ENCODE data around the gene YBX2. TPM values are rescaled to one million over a fixed set of nuclear protein-coding genes. Genes with fewer than 3 reads are reported as not detected.

YBX2 gene
- total RNA-seq, 2 experiments from 2014 or later: 0.10 to 0.55 TPM

DNA sequence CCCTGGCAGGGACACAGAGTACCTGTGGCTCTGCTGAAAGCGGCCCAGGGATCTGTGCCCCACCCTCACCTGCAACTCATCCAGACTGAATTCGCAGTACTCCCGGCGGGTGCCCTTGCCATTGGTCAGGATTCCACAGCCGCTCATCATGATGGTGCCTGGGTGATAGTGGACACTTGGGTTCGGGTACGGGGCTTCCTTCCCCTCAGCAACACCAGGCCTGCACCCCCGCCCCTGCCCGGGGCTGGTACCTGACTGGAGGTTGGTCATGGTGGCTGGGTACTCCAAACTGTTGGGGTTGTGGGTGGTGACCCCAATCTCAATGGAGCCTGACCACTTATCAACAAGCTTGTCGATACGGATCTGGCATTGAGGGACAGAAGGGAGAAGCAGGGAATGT is 31.7 kb upstream of the YBX2 start:
- ChIA-PET CTCF (interaction anchor here (1.0 to 1.3 kb wide), 3 partner anchors 10 to 45 kb away, joined by 3 to 4 read pairs (median 4); partner anchors contain the start of genes ACAP1 and SLC2A4), POLR2A (no interaction called here)

- ChIA-PET CTCF (interaction anchor here (0.6 to 2.6 kb wide), 6 partner anchors 11 to 363 kb away, joined by 3 to 16 read pairs (median 4); partner anchors contain the start of genes ACAP1, TMEM95, TP53 and WRAP53), POLR2A (interaction anchor here (1.0 kb wide), 1 partner anchor 12 kb away, joined by 7 read pairs; no protein-coding TSS in a partner anchor)
Measured at GRCh38 chr17:7325031-7325528, 30.6 kb upstream of the YBX2 start.

GRCh38 chr17:7324438-7324779 is 30.0 kb upstream of the YBX2 start:
- ChIA-PET POLR2A (interaction anchor here (1.0 kb wide), 1 partner anchor 11 kb away, joined by 7 read pairs; no protein-coding TSS in a partner anchor), CTCF (interaction anchor here (0.6 to 2.6 kb wide), 6 partner anchors 11 to 363 kb away, joined by 3 to 16 read pairs (median 4); partner anchors contain the start of genes ACAP1, TMEM95, TP53 and WRAP53)

GRCh38 chr17:7323731-7324437 is 29.4 kb upstream of the YBX2 start:
- CTCF ChIA-PET: interaction anchor here (1.0 to 2.6 kb wide), 3 partner anchors 12 to 364 kb away, joined by 4 to 16 read pairs (median 9); partner anchors contain the start of genes ACAP1, TP53 and WRAP53
- POLR2A ChIA-PET: no interaction called here

DNA sequence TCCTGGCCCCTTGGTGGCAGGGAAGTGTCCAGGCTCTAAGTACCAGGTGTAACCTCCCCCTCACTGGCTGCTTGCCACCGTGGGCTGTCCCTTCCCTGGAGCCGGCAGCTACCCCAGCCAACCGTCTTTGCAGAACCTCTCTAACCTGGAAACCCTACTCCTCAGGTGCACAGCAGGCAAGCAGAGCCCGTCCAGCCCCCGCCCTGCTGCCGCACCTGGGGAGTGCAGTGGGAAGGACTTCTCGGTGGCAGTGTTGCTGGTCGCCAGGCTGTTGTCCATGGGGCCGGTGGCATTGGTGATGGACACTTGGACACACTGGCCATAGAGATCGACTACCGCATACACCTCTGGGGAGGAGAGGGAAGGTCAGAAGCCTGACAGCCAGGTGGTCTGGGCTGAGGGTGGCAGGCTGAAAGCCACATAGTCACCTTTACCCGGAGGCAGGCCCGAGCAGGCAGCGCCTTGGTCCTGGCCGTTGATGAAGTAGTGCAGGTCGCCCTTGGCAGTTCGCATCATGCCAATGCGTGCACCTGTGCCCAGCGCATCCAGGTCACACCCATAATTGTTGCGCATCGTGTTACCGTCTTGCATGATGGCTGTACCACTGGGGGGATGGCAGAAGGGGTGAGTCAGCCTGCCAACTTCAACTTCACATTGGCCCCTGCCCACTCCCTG is 28.2 kb upstream of the YBX2 start:
- POLR2A ChIA-PET: no interaction called here
- CTCF ChIA-PET: interaction anchor here (2.5 to 2.6 kb wide), 2 partner anchors 14 to 21 kb away, joined by 9 to 16 read pairs; partner anchors contain the start of gene ACAP1

DNA sequence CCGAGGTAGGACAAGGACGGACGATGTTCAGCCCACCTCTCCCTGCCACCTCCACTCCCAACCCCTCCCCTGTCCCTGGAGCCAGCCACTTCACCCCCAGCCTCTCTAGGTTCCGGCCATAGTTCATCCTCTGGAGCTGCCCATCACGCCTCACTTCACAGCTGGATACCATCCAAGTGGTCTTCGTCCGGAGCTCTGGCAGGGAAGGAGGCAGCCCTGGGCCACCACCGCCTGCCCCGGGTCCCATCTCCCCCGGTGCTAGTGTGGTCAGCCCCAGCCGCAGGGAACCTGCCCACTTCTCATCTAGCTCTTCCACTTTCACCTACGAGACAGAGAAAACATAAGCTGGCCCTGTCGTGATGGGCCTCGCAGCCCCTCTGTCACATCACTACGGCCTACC is 27.0 kb upstream of the YBX2 start:
- POLR2A ChIA-PET: no interaction called here
- CTCF ChIA-PET: interaction anchor here (0.6 to 1.4 kb wide), 3 partner anchors 12 to 24 kb away, joined by 3 to 4 read pairs (median 3); partner anchors contain the start of gene ACAP1

GRCh38 chr17:7318121-7318860 is 23.9 kb upstream of the YBX2 start:
- ChIA-PET POLR2A (interaction anchor here (0.5 to 1.2 kb wide), 3 partner anchors 11 to 24 kb away, joined by 3 to 7 read pairs (median 4); partner anchors contain the start of gene NEURL4), CTCF (interaction anchor here (0.5 to 1.1 kb wide), 2 partner anchors 34 to 133 kb away, joined by 4 read pairs; no protein-coding TSS in a partner anchor)

GRCh38 chr17:7317161-7317803 is 22.8 kb upstream of the YBX2 start:
- CTCF ChIA-PET: interaction anchor here (1.1 to 3.3 kb wide), 2 partner anchors 12 to 35 kb away, joined by 4 to 9 read pairs; partner anchors contain the start of gene NEURL4
- POLR2A ChIA-PET: interaction anchor here (1.2 kb wide), 1 partner anchor 12 kb away, joined by 4 read pairs; the partner anchor contains the start of gene NEURL4

GRCh38 chr17:7315570-7316235 is 21.3 kb upstream of the YBX2 start:
- ChIA-PET CTCF (interaction anchor here (1.8 to 3.3 kb wide), 3 partner anchors 14 to 33 kb away, joined by 4 to 9 read pairs (median 7); partner anchors contain the start of genes ACAP1 and NEURL4), POLR2A (interaction anchor here (0.6 to 1.5 kb wide), 2 partner anchors 14 to 34 kb away, joined by 4 to 5 read pairs; partner anchors contain the start of gene NEURL4)

GRCh38 chr17:7314719-7315569 is 20.5 kb upstream of the YBX2 start, which contains the start of gene GPS2:
TSS of gene GPS2 (minus strand) at chr17:7315360. CDS start at chr17:7315052, 308 bp downstream.
- ChIA-PET POLR2A (interaction anchor here (0.6 to 2.2 kb wide), 5 partner anchors 15 to 259 kb away, joined by 3 to 13 read pairs (median 5); partner anchors contain the start of gene NEURL4), CTCF (interaction anchor here (0.9 to 3.3 kb wide), 6 partner anchors 10 to 33 kb away, joined by 3 to 9 read pairs (median 6); partner anchors contain the start of genes ACAP1 and NEURL4)

- CTCF ChIA-PET: interaction anchor here (0.8 to 3.3 kb wide), 9 partner anchors 11 to 34 kb away, joined by 3 to 9 read pairs (median 5); partner anchors contain the start of genes ACAP1, NEURL4 and SLC2A4
Measured at GRCh38 chr17:7313890-7314718, 19.7 kb upstream of the YBX2 start.

DNA sequence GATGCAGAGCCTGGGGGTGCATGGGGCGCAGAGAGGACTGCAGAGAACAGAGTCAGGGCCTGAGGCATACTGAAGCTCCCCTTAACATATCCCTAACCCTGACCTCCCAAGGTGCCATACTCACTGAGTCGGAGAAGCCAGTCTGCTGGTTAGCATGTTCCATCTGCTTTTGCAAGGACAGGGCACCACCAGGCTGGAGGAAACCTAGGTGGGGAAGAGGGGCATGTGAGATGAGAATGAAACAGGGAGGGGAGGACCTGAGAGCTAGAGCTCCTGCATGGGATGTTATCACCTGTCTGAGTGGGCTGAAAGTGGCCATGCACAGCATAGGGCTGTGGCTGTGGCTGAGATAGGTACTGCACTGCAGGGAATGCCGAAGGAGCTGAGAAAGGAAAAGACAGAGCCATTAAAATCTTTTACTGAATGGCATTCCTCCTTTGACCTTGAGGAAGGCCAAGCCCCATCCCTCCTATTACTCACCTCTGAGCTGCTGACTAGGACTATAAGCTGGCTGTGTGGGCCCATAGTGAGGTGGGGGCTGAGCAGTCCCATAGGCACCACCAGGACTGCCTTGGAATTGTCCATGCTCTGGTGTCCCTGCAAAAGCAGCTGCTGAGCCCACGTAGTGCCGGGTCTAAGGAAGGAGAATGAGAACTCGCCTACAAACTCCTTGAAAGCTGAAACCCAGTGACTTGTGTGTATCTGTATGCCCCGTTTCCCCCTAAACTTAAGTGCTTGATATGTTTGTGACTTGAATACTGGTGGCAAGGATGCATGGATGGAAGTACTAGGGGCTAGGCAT is 18.9 kb upstream of the YBX2 start:
- ChIA-PET CTCF (interaction anchor here (0.6 to 2.5 kb wide), 6 partner anchors 12 to 379 kb away, joined by 4 to 8 read pairs (median 5); partner anchors contain the start of genes NEURL4 and SLC2A4), POLR2A (interaction anchor here (0.6 to 2.2 kb wide), 7 partner anchors 12 to 167 kb away, joined by 3 to 13 read pairs (median 6); partner anchors contain the start of gene NEURL4)

More at GRCh38 chr17:7313890-7314718, 19.7 kb upstream of the YBX2 start:
- POLR2A ChIA-PET: interaction anchor here (0.6 to 2.2 kb wide), 6 partner anchors 11 to 260 kb away, joined by 3 to 13 read pairs (median 6); partner anchors contain the start of gene NEURL4

- ChIA-PET POLR2A (interaction anchor here (0.8 to 2.2 kb wide), 3 partner anchors 17 to 92 kb away, joined by 3 to 13 read pairs (median 6); partner anchors contain the start of gene NEURL4), CTCF (interaction anchor here (0.6 to 2.5 kb wide), 5 partner anchors 12 to 380 kb away, joined by 4 to 8 read pairs (median 5); partner anchors contain the start of gene NEURL4)
Measured at GRCh38 chr17:7312432-7313087, 18.1 kb upstream of the YBX2 start.

Measured in activated CD8-positive, alpha-beta memory T cell treated with anti-CD3 and anti-CD28 coated beads for 36 hours (primary cell).